COLO668 (cell line): ENCODE measurements around the gene CAMSAP1.
A peak's percentile ranks its signal among the peaks of the same experiment; 100 is the strongest.

Experiments used
- DNase-seq: peaks from one replicate; lab custom pipeline; 2025; ENCODE audit not compliant: unreplicated experiment; lab: John Stamatoyannopoulos, UW

CAMSAP1 gene

DNA sequence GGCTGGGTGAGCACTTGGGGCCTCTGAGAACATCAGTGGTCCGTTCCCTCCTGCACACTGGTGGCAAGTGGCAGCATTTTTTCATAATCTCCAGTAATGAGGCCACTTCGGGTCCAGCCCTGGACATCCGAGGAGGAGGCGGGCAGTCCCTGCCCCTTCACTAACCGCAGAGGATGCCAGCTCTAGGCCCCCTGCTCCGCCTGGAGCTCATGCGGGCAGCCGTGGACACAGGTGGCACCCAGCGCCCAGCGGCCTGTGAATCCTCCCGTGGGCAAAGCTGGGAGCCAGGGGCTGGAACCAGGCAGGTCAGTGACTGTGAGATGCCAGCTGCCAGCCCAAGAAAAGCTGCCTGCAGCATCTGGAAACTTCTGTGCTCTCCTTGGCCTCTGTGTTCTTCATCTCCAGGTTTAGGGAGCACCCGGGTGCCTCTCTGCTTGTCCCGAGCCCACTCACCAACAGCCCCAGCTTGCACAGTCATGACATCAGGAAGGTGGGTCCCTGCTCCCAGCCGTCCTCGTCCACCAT is 112.9 kb downstream of the CAMSAP1 start:
- DNase-seq = no peak

- no peak for DNase-seq
Measured at GRCh38 chr9:135794057-135794335, 113.3 kb downstream of the CAMSAP1 start.

GRCh38 chr9:135793221-135794056 is 113.9 kb downstream of the CAMSAP1 start:
- no peak for DNase-seq

DNA sequence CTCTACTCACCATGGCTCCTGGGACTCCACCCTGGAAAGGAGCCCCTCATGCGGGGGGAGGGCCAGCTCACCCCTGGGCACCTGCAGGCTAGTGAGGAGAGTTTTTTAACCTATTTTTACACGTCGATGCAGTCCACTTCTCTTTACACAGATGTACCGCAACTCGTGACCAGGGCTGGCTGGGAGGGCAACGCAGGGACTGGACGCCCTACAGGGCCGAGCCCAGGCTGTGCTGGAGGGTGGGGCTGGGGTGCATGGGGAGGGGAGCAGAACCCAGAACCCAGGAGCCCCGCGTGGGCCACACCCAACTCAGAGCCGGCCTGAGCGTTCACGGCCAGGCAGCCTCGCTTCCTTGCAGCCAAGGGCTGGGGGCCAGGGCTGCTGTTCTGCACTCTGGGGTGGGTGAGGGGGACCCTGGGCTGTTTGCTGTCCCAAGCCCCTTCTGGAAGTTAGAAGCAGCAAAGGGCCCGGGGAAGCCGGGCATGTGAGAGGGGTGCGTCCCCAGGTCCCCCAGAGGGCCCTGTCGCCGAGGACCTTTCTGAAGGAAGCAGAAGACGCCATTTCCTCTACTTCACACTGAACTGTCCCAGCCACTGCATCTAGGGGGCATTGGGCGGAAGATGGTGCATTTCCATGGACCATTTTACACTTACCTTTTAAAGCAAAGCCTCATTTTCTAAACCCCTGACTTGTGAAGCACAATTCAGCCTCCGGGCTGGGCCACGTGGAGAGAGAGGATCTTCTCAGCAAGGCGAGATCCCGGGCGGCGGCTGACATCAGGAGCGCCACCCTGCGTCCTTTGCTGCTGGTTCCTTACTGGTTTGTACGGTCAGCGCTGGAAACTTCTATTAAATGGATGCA is 114.8 kb downstream of the CAMSAP1 start:
- DNase-seq = peak; percentile 28

- DNase-seq = peak; percentile 82
Measured at GRCh38 chr9:135791431-135792267, 115.7 kb downstream of the CAMSAP1 start.

DNA sequence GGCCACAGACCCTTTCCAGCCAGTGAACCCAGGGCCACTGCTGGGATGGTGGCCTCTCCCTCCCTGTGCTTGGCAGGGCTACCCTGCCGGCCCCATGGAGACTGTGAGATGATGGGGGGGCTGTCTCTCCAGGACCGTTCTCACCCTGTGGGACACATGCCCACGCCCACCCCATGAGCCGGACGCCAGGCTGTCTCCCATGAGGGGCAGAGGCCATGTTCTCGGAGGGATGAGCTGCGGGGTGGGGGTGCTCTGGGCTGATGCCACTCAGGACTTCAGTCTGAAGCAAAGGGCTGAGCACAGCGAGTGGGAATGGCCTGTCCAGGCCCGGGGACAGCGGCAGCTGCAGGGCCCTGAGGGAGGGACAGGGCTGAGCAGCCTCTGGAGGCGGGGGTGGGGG is 116.5 kb downstream of the CAMSAP1 start:
- DNase-seq = peak; percentile 64

DNA sequence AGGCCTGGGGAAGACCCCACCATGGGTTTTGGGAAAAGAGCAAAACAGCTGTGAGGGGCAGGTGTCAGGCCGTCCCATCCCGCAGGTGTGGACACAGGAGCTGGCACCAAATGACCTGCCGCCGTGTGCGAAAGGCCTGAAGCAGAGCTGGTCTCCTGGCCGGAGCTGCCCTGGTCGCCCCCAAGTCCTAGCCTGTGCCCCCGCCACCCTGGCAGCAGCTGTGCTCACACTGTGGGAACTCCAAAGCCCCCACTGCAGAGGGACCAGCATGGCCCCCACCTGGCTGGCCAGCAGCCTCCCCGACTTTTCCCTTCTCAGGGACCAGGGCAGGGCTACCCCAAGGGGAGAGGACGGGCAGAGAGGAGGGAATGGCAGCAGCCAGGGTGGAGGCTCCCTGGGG is 117.0 kb downstream of the CAMSAP1 start:
- no peak for DNase-seq

GRCh38 chr9:135789838-135790291 is 117.5 kb downstream of the CAMSAP1 start:
- no peak for DNase-seq

DNA sequence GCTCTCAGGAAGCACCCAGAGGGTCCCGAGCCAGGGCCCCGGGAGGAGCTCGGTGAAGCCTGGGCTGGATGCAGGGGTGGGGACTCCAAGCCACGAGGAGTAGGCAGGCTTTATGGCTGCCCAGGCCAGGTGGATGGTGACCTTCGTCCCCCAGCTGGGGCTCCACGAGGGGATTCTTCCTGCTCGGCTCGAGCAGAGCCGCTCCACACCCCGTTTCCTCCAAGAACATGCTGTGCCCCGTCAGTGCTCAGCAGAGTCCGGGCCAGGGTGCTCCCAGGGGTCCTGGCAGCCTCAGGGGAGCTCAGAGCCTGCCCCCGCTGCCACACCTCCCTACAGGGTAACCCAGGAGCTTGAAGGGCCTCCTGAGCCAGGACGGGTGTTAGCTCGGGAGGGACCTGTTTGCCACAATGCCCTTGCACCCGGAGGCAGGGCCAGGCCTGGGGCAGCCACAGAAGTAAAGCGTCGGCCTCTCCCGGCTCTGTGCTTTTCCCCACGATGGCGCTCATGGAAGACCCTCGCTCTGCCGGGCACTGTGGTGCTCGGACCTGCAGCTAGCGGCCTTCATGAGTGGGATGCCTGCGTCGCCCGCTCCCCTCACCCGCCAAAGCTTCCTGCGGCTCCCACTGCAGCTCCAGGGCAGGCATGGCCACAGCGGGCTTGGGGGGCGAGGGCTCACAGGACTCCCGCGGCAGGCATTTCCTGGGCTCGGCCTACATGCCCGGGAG is 118.6 kb downstream of the CAMSAP1 start:
- no peak for DNase-seq

GRCh38 chr9:135787776-135788575 is 119.4 kb downstream of the CAMSAP1 start:
- no peak for DNase-seq

DNA sequence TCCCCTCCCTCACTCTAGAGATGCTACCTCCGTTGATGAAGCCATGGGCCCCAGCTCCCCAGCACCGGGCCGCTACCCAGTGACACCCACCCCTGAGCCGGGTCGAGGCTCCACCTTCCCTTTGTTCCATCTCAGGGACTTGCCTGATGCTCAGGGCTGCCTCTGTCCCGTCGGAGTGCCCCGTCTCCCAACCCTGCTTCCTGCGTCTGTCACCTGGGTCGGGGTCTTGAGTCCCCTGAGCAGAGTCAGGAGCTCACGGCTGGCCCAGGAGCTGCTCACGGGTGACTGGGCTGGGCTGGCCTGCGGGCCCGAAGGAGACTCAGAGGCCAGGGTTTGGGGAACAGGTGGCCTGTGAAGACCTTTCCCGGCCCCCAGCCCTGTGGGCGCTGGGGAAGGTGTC is 120.0 kb downstream of the CAMSAP1 start:
- DNase-seq = no peak

DNA sequence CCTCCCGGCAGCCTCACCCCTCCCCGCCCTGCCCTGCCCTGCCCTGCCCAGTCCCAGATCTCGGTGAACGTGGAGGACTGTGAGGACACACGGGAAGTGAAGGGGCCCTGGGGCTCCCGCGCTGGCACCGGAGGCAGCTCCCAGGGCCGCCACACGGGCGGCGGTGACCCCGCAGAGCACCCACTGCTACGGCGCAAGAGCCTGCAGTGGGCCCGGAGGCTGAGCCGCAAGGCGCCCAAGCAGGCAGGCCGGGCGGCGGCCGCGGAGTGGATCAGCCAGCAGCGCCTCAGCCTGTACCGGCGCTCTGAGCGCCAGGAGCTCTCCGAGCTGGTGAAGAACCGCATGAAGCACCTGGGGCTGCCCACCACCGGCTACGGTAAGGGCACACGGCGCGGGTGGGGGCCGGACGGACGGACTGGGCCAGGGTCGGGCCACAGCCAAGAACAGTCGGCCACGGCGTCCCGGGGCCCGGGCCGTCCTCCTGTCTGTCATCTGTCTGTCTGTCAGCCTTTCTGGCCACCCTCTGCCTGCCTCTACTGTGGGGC is 121.1 kb downstream of the CAMSAP1 start:
- no peak for DNase-seq

- no peak for DNase-seq
Measured at GRCh38 chr9:135785013-135785575, 122.3 kb downstream of the CAMSAP1 start.

DNA sequence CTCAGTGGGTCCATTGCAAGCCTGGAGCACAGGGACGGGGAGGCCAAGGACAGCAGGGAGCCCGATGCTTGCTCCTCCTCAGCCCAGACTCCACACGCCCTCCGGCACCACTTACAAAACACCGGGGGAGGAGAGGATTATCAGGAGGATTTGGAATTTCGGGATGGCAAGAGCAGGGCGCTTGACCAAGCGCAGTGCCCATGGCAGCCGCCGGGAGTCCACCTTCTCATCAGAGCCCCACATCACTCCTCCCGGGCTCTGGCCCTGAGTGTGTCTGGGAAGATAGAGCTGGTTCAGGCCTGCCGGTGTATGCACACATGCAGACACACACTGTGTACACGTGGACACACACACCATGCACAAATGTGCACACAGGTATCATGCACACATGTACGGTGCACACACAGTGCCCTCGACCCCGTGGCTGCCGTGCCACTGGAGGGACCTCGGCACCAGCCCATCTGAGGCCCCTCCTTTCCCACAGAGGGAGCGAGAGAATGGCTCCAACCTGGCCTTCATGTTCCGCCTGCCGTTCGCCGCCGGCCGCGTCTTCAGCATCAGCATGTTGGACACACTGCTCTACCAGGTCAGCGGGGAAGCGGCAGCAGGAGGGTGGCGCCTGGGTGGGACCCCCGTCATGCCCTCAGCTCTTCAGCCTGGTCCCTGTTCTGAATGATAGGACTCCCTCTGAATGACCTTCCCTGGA is 123.7 kb downstream of the CAMSAP1 start:
- DNase-seq = no peak

GRCh38 chr9:135782946-135783345 is 124.4 kb downstream of the CAMSAP1 start:
- no peak for DNase-seq

DNA sequence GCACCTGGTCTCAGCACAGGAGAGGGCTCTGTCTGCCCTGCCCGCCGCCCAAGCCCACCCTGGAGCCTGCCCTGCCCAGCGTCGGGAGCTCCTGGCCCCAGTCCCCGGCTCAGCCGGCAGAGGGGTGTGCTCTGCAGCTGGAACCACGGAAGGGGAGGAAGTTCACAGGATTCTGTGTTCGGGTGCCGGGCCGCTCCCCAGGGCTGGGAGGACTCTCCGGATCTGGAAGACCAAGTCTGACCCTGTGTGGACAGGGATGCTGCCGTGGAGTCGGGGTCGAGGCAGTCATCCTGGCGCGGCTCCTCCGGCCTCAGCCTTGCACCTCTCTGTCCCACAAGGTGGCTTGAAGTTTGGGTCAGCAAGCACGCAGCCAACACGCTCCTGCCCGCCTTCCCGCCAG is 126.7 kb downstream of the CAMSAP1 start:
- no peak for DNase-seq

DNA sequence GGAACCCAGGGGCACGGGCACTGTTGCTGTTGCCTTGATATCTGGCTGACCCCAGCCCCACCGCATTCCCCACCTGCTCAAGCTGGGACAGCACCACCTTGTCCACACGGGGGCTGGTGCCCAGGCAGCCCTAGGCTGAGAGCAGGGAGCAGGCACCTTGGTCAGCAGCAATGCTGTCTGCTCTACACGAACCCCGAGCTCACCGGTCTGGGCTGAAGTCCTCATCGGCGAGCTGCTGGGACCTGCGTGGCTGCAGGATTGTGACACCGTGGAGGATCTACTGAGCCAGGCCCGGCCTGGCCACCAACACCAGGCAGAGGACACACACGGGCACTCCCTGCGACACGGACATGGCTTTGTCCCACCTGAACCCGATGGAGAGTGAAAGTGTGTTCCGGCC is 127.3 kb downstream of the CAMSAP1 start:
- DNase-seq = no peak

GRCh38 chr9:135779571-135779970 is 127.8 kb downstream of the CAMSAP1 start:
- DNase-seq = no peak
